Measurements from ENCODE around the gene HMGB2. TPM values are rescaled to one million over a fixed set of nuclear protein-coding genes. Genes with fewer than 3 reads are reported as not detected.
A peak's percentile ranks its signal among the peaks of the same experiment; 100 is the strongest.

The HMGB2 gene
- total RNA-seq, 1 donor = 96.1 TPM

GRCh38 chr4:173318648-173319211, 15.4 kb downstream of the HMGB2 start:
- Histone ChIP-seq H3K4me3 (ENCODE audit: low read length) (no peak overlapping the region), H3K9me3 (ENCODE audit: low read depth, low read length) (no peaks in the 10 kb centered on the region), H3K4me1 (ENCODE audit: insufficient read depth, low read length) (peaks cover 6% of the 10 kb centered on the region), H3K27me3 (ENCODE audit: insufficient read depth, low read length) (no peaks in the 10 kb centered on the region)

DNA sequence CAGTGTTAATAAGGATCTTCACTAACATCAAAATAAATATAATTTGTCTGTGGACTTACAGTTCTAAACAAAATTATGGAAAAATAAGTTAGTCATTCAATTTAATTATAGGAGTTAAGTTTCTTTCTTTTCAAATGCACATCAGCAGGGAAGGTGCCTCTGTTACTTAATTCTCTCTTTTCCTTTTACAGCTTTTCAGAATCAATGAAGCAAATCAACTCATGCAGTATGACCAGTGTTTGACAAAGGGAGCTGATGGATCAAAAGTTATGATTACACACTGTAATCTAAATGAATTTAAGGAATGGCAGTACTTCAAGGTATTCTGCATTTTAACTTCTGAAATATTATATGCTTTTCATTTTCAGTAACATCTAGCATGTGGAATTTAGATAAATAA, 15.9 kb downstream of the HMGB2 start:
- H3K4me1 ChIP-seq (ENCODE audit: insufficient read depth, low read length) = peaks cover 6% of the 10 kb centered on the region
- no peak overlapping the region for H3K4me3 ChIP-seq (ENCODE audit: low read length)
- H3K9me3 ChIP-seq (ENCODE audit: low read depth, low read length) = no peaks in the 10 kb centered on the region
- H3K27me3 ChIP-seq (ENCODE audit: insufficient read depth, low read length) = no peaks in the 10 kb centered on the region

- Histone ChIP-seq H3K27me3 (ENCODE audit: insufficient read depth, low read length) (no peaks in the 10 kb centered on the region), H3K4me3 (ENCODE audit: low read length) (no peak overlapping the region), H3K9me3 (ENCODE audit: low read depth, low read length) (no peaks in the 10 kb centered on the region), H3K4me1 (ENCODE audit: insufficient read depth, low read length) (peaks cover 6% of the 10 kb centered on the region)
Observed at GRCh38 chr4:173317004-173317403, 17.2 kb downstream of the HMGB2 start.

DNA sequence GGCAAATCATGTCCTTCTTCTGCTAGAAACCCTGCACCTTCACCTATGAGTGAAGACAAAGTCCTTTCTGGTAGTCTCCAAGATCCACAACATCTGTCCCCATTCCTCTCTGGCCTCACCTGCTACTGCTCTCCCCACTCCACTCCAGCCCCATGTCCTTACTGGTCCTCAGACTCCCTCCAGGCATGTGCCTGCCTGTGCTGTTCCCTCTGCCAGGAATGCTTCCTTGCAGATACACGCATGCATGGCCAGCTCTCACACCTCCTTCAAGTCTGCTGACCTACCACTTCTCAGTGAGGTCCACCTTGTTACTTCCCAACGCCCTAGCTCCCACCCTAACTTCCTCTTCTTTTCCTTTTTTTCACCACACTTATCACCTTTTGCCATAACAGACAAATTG, 18.1 kb downstream of the HMGB2 start:
- no peaks in the 10 kb centered on the region for H3K9me3 ChIP-seq (ENCODE audit: low read depth, low read length)
- H3K4me3 ChIP-seq (ENCODE audit: low read length) = no peak overlapping the region
- no peaks in the 10 kb centered on the region for H3K27me3 ChIP-seq (ENCODE audit: insufficient read depth, low read length)
- peaks cover 6% of the 10 kb centered on the region for H3K4me1 ChIP-seq (ENCODE audit: insufficient read depth, low read length)

- H3K4me3 ChIP-seq (ENCODE audit: low read length) = no peak overlapping the region
- peaks cover 2% of the 10 kb centered on the region for H3K4me1 ChIP-seq (ENCODE audit: insufficient read depth, low read length)
Observed at GRCh38 chr4:173314715-173315114, 19.4 kb downstream of the HMGB2 start.

DNA sequence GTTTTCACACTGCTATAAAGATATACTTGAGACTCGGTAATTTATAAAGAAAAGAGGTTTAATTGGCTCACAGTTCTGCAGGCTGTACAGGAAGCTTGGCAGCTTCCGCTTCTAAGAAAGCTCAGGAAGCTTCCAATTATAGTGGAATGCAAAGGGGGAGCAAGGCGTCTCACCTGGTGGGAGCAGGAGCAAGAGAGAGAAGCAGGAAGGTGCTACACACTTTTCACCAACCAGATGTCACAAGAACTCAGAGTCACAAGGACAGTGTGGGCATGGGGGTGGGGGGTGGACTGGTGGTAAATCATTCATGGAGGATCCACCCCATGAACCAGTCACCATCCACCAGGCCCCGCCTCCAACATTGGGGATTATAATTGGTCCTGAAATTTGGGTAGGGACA, 22.8 kb downstream of the HMGB2 start:
- Histone ChIP-seq H3K27me3 (ENCODE audit: insufficient read depth, low read length) (no peaks in the 10 kb centered on the region), H3K4me1 (ENCODE audit: insufficient read depth, low read length) (no peaks in the 10 kb centered on the region), H3K9me3 (ENCODE audit: low read depth, low read length) (no peaks in the 10 kb centered on the region), H3K4me3 (ENCODE audit: low read length) (no peak overlapping the region)

More at GRCh38 chr4:173314715-173315114, 19.4 kb downstream of the HMGB2 start:
- Histone ChIP-seq H3K9me3 (ENCODE audit: low read depth, low read length) (no peaks in the 10 kb centered on the region), H3K27me3 (ENCODE audit: insufficient read depth, low read length) (no peaks in the 10 kb centered on the region)

GRCh38 chr4:173307778-173308177, 26.4 kb downstream of the HMGB2 start:
- Histone ChIP-seq H3K4me1 (ENCODE audit: insufficient read depth, low read length) (no peaks in the 10 kb centered on the region), H3K4me3 (ENCODE audit: low read length) (no peak overlapping the region), H3K27me3 (ENCODE audit: insufficient read depth, low read length) (no peaks in the 10 kb centered on the region), H3K9me3 (ENCODE audit: low read depth, low read length) (no peaks in the 10 kb centered on the region)

- H3K27me3 ChIP-seq (ENCODE audit: insufficient read depth, low read length) = no peaks in the 10 kb centered on the region
- no peaks in the 10 kb centered on the region for H3K4me1 ChIP-seq (ENCODE audit: insufficient read depth, low read length)
- H3K4me3 ChIP-seq (ENCODE audit: low read length) = no peak overlapping the region
- no peaks in the 10 kb centered on the region for H3K9me3 ChIP-seq (ENCODE audit: low read depth, low read length)
Observed at GRCh38 chr4:173301518-173302201, 32.5 kb downstream of the HMGB2 start.

GRCh38 chr4:173294444-173294843, 39.7 kb downstream of the HMGB2 start:
- no peak overlapping the region for H3K4me3 ChIP-seq (ENCODE audit: low read length)

GRCh38 chr4:173293663-173294062, 40.5 kb downstream of the HMGB2 start:
- H3K4me1 ChIP-seq (ENCODE audit: insufficient read depth, low read length) = peaks cover 7% of the 10 kb centered on the region
- no peak overlapping the region for H3K4me3 ChIP-seq (ENCODE audit: low read length)
- no peaks in the 10 kb centered on the region for H3K9me3 ChIP-seq (ENCODE audit: low read depth, low read length)
- H3K27me3 ChIP-seq (ENCODE audit: insufficient read depth, low read length) = no peaks in the 10 kb centered on the region

More at GRCh38 chr4:173294444-173294843, 39.7 kb downstream of the HMGB2 start:
- Histone ChIP-seq H3K4me1 (ENCODE audit: insufficient read depth, low read length) (no peaks in the 10 kb centered on the region), H3K9me3 (ENCODE audit: low read depth, low read length) (no peaks in the 10 kb centered on the region), H3K27me3 (ENCODE audit: insufficient read depth, low read length) (no peaks in the 10 kb centered on the region)

DNA sequence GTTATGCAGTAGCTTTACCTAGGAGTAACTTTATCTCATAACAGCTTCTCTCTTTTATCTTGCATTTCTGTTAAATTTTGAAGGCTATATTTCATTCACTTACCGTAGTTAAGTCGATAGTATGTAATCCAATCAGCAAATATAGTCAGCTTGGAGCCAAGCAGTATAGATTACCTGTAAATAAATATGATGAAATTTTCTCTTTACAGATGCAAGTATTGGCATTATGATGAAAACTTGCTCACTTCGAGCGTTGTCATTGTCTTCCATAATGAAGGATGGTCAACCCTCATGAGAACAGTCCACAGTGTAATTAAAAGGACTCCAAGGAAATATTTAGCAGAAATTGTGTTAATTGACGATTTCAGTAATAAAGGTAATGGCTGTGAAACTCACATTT, 42.3 kb downstream of the HMGB2 start:
- H3K4me1 ChIP-seq (ENCODE audit: insufficient read depth, low read length) = peaks cover 7% of the 10 kb centered on the region
- H3K27me3 ChIP-seq (ENCODE audit: insufficient read depth, low read length) = no peaks in the 10 kb centered on the region
- peaks cover under 1% of the 10 kb centered on the region for H3K9me3 ChIP-seq (ENCODE audit: low read depth, low read length)
- H3K4me3 ChIP-seq (ENCODE audit: low read length) = no peak overlapping the region

DNA sequence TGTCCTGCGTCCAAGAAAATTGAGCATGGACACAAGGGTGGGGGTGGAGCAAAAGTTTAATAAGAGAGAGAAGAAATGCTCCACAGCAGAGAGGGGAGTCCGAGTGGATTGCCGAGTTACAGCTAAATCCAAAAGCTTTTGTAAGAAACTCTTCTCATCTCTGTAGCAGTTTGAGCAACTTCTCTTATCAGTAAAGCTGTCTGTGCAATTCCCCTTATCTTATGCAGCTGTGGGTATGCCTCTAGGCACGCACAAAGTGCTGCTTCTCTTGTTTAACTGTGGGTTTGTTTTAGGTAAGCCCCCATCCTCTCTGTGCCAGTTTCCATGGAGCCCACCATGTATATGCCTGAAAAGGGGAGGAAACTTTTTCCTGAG, 44.8 kb downstream of the HMGB2 start:
- Histone ChIP-seq H3K4me3 (ENCODE audit: low read length) (peak overlapping the region; percentile 2), H3K9me3 (ENCODE audit: low read depth, low read length) (peaks cover 13% of the 10 kb centered on the region), H3K4me1 (ENCODE audit: insufficient read depth, low read length) (peaks cover 7% of the 10 kb centered on the region), H3K27me3 (ENCODE audit: insufficient read depth, low read length) (no peaks in the 10 kb centered on the region)

- Histone ChIP-seq H3K4me3 (ENCODE audit: low read length) (peak overlapping the region; percentile 2), H3K27me3 (ENCODE audit: insufficient read depth, low read length) (no peaks in the 10 kb centered on the region), H3K4me1 (ENCODE audit: insufficient read depth, low read length) (peaks cover 7% of the 10 kb centered on the region), H3K9me3 (ENCODE audit: low read depth, low read length) (peaks cover 17% of the 10 kb centered on the region)
Observed at GRCh38 chr4:173288698-173289352, 45.3 kb downstream of the HMGB2 start.

DNA sequence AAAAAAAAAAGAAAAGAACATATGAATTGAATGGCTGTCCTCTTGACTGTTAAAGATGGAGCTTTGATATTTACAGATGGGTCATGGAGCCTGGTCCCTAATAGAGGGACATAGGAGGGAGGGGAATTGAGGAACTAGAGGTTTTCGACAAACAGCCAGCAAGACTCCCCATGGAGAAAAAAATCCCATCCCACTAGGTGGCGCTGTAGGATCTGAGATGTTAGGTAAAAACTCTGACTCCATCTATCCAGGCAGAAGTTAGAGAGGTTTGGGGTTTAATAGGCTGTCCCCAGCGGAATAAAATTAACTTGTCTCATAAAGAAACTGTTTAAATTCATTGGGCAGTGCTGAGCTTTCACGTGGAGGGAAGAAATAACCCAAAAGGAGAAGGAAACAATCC, 45.9 kb downstream of the HMGB2 start:
- H3K9me3 ChIP-seq (ENCODE audit: low read depth, low read length) = peaks cover 17% of the 10 kb centered on the region
- H3K27me3 ChIP-seq (ENCODE audit: insufficient read depth, low read length) = no peaks in the 10 kb centered on the region
- no peak overlapping the region for H3K4me3 ChIP-seq (ENCODE audit: low read length)
- peaks cover 7% of the 10 kb centered on the region for H3K4me1 ChIP-seq (ENCODE audit: insufficient read depth, low read length)

DNA sequence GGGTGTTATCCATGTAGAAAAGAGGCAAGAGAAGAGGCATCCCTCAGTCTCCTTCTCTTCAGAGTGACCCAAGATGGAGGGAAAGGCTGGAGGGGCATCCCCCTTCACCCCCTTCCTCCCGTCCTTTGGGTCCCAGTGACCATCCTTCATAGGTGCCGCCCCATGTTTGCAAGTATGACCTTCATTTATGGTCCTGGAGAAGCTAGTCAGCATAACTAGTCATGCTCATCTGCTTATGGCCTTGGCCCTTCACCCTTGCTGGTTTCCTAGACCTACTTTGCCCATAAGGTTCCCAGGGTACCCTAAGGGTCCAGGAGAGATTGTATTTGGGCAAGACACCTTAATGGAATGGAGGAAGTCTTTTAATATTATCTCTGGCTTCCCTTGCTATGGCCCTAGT, 46.7 kb downstream of the HMGB2 start:
- peaks cover 17% of the 10 kb centered on the region for H3K9me3 ChIP-seq (ENCODE audit: low read depth, low read length)
- H3K27me3 ChIP-seq (ENCODE audit: insufficient read depth, low read length) = no peaks in the 10 kb centered on the region
- H3K4me1 ChIP-seq (ENCODE audit: insufficient read depth, low read length) = peaks cover 7% of the 10 kb centered on the region
- no peak overlapping the region for H3K4me3 ChIP-seq (ENCODE audit: low read length)

DNA sequence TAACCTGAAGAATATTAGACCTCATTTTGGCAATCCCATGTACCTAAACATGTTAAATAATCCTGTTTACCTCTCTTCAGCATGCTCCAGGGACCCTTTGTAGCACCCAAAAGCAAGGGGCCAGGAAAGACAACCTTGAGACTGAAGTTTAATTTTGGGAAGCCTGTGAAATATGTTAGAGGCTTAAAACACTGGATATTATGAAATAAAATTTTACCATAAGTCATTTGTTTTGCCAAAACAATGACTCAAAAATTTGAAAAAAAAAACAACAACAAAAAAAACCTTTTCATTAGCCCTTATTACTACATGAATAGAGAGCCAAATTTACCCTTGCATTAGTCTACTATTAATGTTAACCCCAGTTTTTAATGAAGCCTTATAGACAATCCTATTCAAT, 49.7 kb downstream of the HMGB2 start:
- Histone ChIP-seq H3K9me3 (ENCODE audit: low read depth, low read length) (peaks cover 17% of the 10 kb centered on the region), H3K4me1 (ENCODE audit: insufficient read depth, low read length) (peaks cover 17% of the 10 kb centered on the region), H3K4me3 (ENCODE audit: low read length) (no peak overlapping the region), H3K27me3 (ENCODE audit: insufficient read depth, low read length) (no peaks in the 10 kb centered on the region)
